ENCODE data around the gene RIN3.

RIN3 gene

DNA sequence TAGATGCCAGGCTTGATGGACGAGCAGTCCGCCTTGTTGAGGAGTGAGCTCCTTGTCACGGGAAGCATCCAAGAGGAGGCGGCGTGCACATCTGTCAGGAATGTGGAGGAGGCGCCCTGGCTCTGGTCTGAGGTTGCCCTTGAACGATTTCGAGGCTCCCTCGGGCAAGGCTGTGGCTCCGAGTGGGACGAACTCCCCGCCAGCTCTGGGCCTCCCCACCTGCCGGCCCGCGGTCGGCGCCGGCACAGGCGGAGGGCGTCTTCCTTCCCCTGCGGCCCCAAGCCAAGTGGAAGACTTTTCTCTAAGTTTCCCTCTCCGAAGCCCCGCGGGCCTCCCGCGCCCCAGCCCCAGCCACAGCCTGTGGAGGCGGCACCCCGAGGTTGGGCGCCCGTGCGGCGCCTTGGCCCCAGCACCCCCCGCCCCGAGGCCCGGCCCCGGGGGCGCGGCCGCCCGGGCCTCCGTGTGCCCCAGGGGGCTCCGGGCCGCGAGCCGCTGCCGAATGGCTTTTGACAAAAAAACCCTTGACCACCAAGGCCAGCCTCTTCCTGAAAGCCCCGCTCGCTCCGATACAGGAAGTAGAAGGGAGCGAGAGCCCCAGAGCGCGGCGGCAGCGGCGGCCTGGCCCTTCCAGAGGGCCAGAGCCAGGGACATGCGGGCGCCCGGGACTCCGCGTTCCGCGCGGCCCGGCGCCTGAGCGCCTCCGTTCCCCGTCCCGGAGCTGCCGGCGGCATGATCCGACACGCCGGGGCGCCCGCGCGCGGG lies at the start of gene RIN3:
TSS of gene RIN3 (plus strand) at position 578 of the 762 bp plus-strand sequence. CDS start at position 730, 152 bp downstream.
- DNase-seq (ENCODE audit: low spot score), result peak; percentile 14

- DNase-seq (ENCODE audit: low spot score), result no peak
Observed at GRCh38 chr14:92464156-92464555, 49.4 kb upstream of the RIN3 start.

DNA sequence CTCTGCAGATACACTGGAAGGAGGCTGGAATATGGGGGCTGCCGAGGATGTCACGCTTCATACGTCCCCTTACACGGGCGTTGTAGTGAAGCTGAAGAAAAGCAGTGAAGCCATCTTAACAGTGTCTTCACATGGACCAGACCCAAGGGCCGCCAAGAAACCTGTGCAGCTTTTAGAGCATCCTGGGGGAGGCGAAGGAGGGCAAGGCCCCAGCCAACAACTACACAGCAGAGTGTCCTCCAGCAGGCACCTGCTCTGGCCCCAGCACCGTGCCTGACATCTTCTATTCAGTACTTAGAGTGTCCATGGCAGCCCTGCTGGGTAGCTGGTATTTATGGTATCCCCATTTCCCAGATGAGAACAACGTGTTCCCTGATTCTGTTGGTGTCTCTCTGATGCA lies 48.9 kb upstream of the RIN3 start:
- no peak for DNase-seq (ENCODE audit: low spot score)

GRCh38 chr14:92465353-92466055 lies 48.1 kb upstream of the RIN3 start:
- DNase-seq (ENCODE audit: low spot score), result no peak

- no peak for DNase-seq (ENCODE audit: low spot score)
Observed at GRCh38 chr14:92466059-92466458, 47.5 kb upstream of the RIN3 start.

GRCh38 chr14:92469515-92469914 lies 44.1 kb upstream of the RIN3 start:
- no peak for DNase-seq (ENCODE audit: low spot score)

- DNase-seq (ENCODE audit: low spot score), result no peak
Observed at GRCh38 chr14:92470215-92470614, 43.4 kb upstream of the RIN3 start.

GRCh38 chr14:92470811-92471210 lies 42.8 kb upstream of the RIN3 start:
- DNase-seq (ENCODE audit: low spot score), result no peak

- no peak for DNase-seq (ENCODE audit: low spot score)
Observed at GRCh38 chr14:92471919-92472318, 41.7 kb upstream of the RIN3 start.

- DNase-seq (ENCODE audit: low spot score), result no peak
Observed at GRCh38 chr14:92472860-92473259, 40.7 kb upstream of the RIN3 start.

DNA sequence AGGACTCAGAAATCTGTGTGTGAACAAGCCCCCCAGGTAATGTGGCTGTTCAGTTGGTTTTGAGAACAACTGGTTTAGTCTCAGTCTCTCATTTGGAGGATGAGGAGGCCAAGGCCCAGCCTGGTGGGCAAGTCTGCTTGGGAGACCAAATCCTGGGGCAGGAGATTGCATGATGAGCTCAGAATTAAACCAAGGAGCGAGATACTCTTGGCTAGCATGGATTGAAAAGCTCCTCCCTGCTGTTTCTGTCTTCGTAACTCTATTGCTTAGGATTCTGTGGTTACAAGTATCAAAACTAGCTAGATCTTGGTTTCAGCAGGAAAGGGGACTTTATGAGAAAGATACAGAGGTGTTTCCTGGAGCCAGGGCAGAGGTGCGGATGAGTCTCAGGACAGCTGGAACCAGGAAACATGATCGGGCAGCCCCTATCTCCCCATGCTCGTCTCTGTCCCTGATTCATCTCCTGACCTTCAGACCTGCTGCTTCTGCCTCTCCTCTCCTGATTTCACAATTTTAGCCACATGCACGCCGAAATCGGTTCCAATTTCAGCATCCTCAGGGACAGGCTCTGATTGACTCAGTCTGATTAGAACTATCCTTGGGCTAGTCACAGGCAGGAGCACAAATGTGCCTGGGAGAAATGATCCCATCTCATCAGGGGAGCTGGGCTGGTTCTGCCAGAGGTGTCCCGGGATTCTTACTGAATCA lies 40.2 kb upstream of the RIN3 start:
- no peak for DNase-seq (ENCODE audit: low spot score)

GRCh38 chr14:92473969-92474535 lies 39.5 kb upstream of the RIN3 start:
- no peak for DNase-seq (ENCODE audit: low spot score)

DNA sequence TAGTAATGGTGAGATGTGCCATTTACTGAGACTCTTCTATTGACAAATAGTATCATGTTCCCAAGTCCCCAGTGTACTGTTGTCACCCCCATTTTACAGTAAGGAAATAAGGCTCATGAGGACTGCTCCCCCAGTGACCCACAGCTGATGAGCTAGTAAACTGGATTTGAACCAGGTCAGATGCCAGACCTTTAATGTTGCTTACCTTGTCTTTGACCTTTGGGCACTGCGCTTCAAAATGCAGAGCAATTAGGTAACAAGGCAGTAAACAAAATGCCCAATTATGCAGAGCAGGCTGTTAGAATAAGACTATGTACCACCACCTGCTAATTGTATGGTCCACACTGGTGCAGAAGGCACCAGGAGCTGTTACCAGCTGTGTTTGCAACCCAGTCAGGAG lies 38.5 kb upstream of the RIN3 start:
- DNase-seq (ENCODE audit: low spot score), result no peak

DNA sequence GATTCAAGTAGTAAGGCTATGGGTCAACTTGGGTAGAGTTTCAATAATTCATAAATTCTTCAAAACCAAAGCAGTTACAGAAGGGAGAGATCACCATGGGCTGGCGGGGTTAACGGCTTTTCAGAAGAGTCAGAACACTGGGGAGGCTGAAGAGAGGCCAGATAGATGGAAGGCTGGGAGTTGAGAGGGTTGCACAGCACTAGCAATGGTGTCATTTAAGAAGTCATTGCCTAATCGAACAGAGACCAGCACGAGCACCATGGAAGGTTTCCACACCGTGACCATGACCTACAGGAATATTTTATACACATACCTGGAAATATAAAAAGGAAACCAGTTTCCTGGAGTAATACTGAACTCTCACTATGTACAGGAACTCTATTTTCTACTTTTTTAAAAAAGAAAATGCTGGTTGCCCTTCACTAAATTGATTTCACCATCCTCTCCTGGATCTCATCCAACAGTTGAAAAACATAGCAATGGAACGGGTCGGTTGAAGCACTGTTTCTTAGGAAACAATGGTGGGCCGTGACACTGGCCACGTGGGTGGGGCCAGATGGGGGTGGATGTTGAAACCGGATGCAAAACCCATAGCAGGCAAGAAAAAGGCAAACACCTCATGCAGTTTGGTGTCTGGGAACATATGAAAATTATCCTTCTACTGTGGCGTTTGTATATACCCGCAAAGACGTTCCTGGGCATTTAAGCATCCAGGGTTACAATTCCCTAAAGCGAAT lies 38.0 kb upstream of the RIN3 start:
- no peak for DNase-seq (ENCODE audit: low spot score)

GRCh38 chr14:92480856-92481255 lies 32.7 kb upstream of the RIN3 start:
- DNase-seq (ENCODE audit: low spot score), result no peak

- no peak for DNase-seq (ENCODE audit: low spot score)
Observed at GRCh38 chr14:92481386-92481785, 32.2 kb upstream of the RIN3 start.

GRCh38 chr14:92481811-92482555 lies 31.6 kb upstream of the RIN3 start:
- no peak for DNase-seq (ENCODE audit: low spot score)

DNA sequence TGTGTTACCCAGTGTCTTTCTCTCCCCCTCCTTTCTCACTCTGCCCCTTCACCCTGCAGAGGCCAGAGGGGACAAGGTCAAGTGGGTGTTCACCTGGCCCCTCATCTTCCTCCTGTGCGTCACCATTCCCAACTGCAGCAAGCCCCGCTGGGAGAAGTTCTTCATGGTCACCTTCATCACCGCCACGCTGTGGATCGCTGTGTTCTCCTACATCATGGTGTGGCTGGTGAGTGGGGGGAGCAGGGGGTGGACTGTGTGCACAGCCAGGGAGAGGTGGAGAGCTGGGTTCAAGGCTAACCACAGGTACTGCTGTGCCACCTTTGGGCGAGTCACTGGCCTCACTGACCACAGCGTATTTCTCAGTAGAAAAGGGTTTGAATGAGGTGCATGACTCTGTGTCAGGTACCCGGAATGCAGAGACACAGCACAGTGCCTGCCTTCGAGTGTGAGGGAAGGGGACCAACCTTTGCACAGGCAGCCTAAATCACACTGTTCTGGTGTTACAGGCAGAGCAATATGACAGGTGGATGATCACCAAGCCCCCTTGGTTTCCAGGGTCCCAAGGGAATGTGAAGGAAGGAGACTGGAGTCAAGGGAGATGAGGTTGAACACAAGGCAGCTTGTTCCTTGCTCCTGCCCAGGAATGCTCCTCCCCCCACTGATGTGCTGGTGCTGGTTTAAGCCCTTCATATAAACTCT lies 30.8 kb upstream of the RIN3 start:
- DNase-seq (ENCODE audit: low spot score), result no peak

DNA sequence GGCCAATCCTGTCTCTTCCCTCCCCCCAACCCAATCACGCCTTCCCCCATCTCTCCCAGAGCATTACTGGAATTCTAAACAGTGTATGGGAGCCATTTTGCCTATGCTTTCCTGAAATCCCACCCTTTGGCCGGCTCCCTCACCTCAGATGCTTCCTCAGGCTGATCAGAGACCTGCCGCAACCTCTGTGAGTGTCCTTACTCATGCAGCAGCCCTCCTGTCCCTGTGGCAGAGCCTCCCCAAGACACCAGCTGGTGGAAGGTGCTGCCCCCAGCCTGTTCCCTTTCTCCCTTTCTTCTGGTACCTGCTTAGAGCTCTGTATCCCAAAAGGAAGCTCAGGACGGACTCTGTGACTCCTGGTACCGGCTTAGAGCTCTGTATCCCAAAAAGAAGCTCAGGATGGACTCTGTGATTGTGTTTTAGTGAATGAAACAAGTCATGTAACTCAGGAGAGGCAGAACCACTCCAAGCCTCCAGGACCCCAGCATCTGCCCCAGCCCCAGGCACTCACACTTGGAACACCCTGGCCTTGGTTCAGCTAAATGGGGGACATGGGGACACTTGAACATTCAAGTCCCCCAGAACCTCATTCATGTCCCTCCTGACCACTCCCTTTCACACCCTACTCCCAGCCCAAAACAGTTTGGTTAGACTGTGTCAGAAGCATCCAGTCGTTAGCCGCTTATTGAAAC lies 29.3 kb upstream of the RIN3 start:
- no peak for DNase-seq (ENCODE audit: low spot score)

- DNase-seq (ENCODE audit: low spot score), result no peak
Observed at GRCh38 chr14:92486881-92487280, 26.7 kb upstream of the RIN3 start.

All from CD4-positive, alpha-beta T cell treated with Interleukin-6 at 100 ng/mL for 8 hours (primary cell).